Karpas-422 (cell line): Measurements from ENCODE around the gene COL15A1. TPM values are rescaled to one million over a fixed set of nuclear protein-coding genes. Genes with fewer than 3 reads are reported as not detected.

Experiments
- DNase-seq: peaks from one replicate; pipeline ENCODE4 v3.0.0-alpha.2; 2015
- H2AFZ ChIP-seq: fragments of 200-600 bp; sonication (generic); 2 replicates; pipeline ENCODE4 v1.6.1; 2014; ENCODE audit warnings: antibody characterized with exemption, low read length, mixed read lengths
- H3K27ac ChIP-seq: fragments of 200-600 bp; sonication (generic); 2 replicates; pipeline ENCODE4 v1.5.1; 2014; ENCODE audit warnings: mild to moderate bottlenecking, low read length, moderate library complexity
- H3K27me3 ChIP-seq: fragments of 200-600 bp; sonication (generic); 2 replicates; pipeline ENCODE4 v1.6.1; 2014; ENCODE audit warnings: low read length, mixed read lengths
- H3K36me3 ChIP-seq: fragments of 200-600 bp; sonication (generic); 2 replicates; pipeline ENCODE4 v1.6.1; 2014; ENCODE audit warnings: low read length, mixed read lengths; ENCODE audit not compliant: insufficient read depth
- H3K4me1 ChIP-seq: fragments of 200-600 bp; sonication (generic); 2 replicates; pipeline ENCODE4 v1.6.1; 2014; ENCODE audit warnings: mild to moderate bottlenecking, low read length, mixed read lengths
- H3K4me2 ChIP-seq: fragments of 200-600 bp; sonication (generic); 2 replicates; pipeline ENCODE4 v1.6.1; 2014; ENCODE audit warnings: low read length, low read depth, mild to moderate bottlenecking; ENCODE audit not compliant: poor library complexity, severe bottlenecking
- H3K4me3 ChIP-seq: fragments of 200-600 bp; sonication (generic); 2 replicates; pipeline ENCODE4 v1.5.1; 2014; ENCODE audit warnings: mild to moderate bottlenecking, antibody characterized with exemption, low read length, mixed read lengths
- H3K79me2 ChIP-seq: fragments of 200-600 bp; sonication (generic); 2 replicates; pipeline ENCODE4 v1.6.1; 2014; ENCODE audit warnings: mild to moderate bottlenecking, low read length, mixed read lengths
- H3K9ac ChIP-seq: fragments of 200-600 bp; sonication (generic); 2 replicates; pipeline ENCODE4 v1.6.0; 2014; ENCODE audit warnings: low read length
- H3K9me2 ChIP-seq: fragments of 200-600 bp; sonication (generic), shearing (Covaris generic); replicated peaks from 2 replicates; pipeline ENCODE4 v1.6.0; 2014; ENCODE audit warnings: mild to moderate bottlenecking, low read length, moderate library complexity; ENCODE audit not compliant: insufficient read depth
- H3K9me3 ChIP-seq: fragments of 300-700, 200-600 bp; sonication (generic); 2 replicates; pipeline ENCODE4 v1.6.1; 2014; ENCODE audit warnings: low read length, mixed read lengths
- H4K20me1 ChIP-seq: fragments of 200-600 bp; sonication (generic); 2 replicates; pipeline ENCODE4 v1.6.1; 2014; ENCODE audit warnings: mild to moderate bottlenecking, antibody characterized with exemption, low read length, low read depth; ENCODE audit not compliant: insufficient read depth
- total RNA-seq: library from RNA; depleted of rRNA; stranded (reverse); fragments of >200 nt; shearing (Covaris generic); gene quantifications from 2 replicates; pipeline ENCODE4 v1.2.3, GENCODE V29; 2014; ENCODE audit warnings: low replicate concordance

Gene COL15A1
- total RNA-seq, 1 experiment from 2014 or later = 0.93 TPM

GRCh38 chr9:98941946-98942523 lies 1.7 kb upstream of the COL15A1 start:
- Histone ChIP-seq H3K36me3 (no peaks in the 10 kb centered on the region), H3K4me3 (no peak overlapping the region), H3K9me2 (no peaks in the 10 kb centered on the region), H3K27ac (no peak overlapping the region), H3K27me3 (no peaks in the 10 kb centered on the region), H4K20me1 (no peaks in the 10 kb centered on the region), H3K4me1 (no peaks in the 10 kb centered on the region), H3K9me3 (no peaks in the 10 kb centered on the region), H3K9ac (no peak overlapping the region), H2AFZ (no peak overlapping the region), H3K79me2 (no peaks in the 10 kb centered on the region), H3K4me2 (no peak overlapping the region)
- no peak for DNase-seq

GRCh38 chr9:98942906-98943681 lies 613 bp upstream of the COL15A1 start:
- no peak overlapping the region for H3K4me2 ChIP-seq
- no peaks in the 10 kb centered on the region for H3K9me3 ChIP-seq
- DNase-seq = no peak
- H3K27ac ChIP-seq = no peak overlapping the region
- no peak overlapping the region for H3K9ac ChIP-seq
- no peaks in the 10 kb centered on the region for H3K4me1 ChIP-seq
- H3K79me2 ChIP-seq = no peaks in the 10 kb centered on the region
- no peak overlapping the region for H2AFZ ChIP-seq
- no peak overlapping the region for H3K4me3 ChIP-seq
- no peaks in the 10 kb centered on the region for H3K9me2 ChIP-seq
- no peaks in the 10 kb centered on the region for H3K36me3 ChIP-seq
- H3K27me3 ChIP-seq = no peaks in the 10 kb centered on the region
- no peaks in the 10 kb centered on the region for H4K20me1 ChIP-seq

DNA sequence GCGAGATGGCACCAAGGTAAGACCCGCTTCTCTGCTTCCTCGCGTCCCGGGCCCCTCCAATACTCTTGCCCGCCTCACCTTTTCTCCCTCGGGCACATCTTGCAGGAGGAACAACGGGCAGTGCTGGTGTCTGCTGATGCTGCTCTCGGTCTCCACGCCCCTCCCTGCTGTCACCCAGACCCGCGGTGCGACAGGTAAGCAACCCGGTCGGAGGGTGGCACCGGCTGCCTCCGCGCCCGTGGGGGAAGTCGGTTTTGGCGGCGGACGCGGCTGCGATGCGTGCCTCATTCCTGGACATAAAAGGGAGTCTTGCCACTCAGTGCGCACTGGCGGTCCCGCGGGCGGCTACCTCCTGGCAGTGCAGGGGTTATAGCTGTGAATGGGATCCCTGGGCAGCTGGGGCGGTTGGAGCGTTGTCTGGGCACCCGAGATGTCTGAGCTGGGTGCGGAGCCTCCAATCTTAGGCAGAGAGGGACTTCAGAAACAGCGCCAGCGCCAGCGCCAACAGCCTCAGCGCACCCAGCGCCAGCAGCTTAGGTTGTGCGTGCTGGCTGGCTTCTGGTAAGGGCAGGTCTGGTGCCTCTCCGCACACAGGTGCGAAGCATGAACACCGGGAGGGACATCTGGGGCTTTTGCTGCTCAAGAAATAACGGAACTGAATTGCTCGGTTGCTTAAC lies 488 bp downstream of the COL15A1 start:
- no peak overlapping the region for H2AFZ ChIP-seq
- no peaks in the 10 kb centered on the region for H4K20me1 ChIP-seq
- no peaks in the 10 kb centered on the region for H3K9me2 ChIP-seq
- H3K79me2 ChIP-seq = no peaks in the 10 kb centered on the region
- H3K4me1 ChIP-seq = no peaks in the 10 kb centered on the region
- no peak overlapping the region for H3K27ac ChIP-seq
- H3K4me3 ChIP-seq = no peak overlapping the region
- no peak overlapping the region for H3K9ac ChIP-seq
- H3K9me3 ChIP-seq = no peaks in the 10 kb centered on the region
- DNase-seq = no peak
- H3K36me3 ChIP-seq = no peaks in the 10 kb centered on the region
- no peak overlapping the region for H3K4me2 ChIP-seq
- H3K27me3 ChIP-seq = no peaks in the 10 kb centered on the region

DNA sequence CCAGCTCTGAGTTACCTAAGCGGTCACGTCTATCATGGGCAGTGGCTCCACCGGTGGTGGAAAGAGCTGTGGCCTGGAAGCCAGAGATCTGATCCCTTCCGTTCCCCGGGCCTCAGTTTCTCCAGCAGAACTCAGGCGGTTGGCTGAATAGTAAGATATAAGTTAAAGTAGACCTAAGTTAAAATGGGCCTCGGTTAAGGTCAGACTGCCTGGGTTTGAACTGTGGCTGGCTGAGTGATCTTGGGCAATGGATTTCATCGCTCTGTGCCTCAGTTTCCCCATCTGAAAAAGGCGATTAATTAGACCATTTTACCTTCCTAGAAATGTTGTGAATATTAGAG lies 997 bp downstream of the COL15A1 start:
- H3K9ac ChIP-seq = no peak overlapping the region
- H3K9me3 ChIP-seq = no peaks in the 10 kb centered on the region
- no peaks in the 10 kb centered on the region for H3K9me2 ChIP-seq
- H4K20me1 ChIP-seq = no peaks in the 10 kb centered on the region
- no peaks in the 10 kb centered on the region for H3K27me3 ChIP-seq
- no peaks in the 10 kb centered on the region for H3K79me2 ChIP-seq
- H2AFZ ChIP-seq = no peak overlapping the region
- no peak overlapping the region for H3K27ac ChIP-seq
- no peak overlapping the region for H3K4me3 ChIP-seq
- H3K4me2 ChIP-seq = no peak overlapping the region
- no peaks in the 10 kb centered on the region for H3K36me3 ChIP-seq
- H3K4me1 ChIP-seq = no peaks in the 10 kb centered on the region
- DNase-seq = no peak

DNA sequence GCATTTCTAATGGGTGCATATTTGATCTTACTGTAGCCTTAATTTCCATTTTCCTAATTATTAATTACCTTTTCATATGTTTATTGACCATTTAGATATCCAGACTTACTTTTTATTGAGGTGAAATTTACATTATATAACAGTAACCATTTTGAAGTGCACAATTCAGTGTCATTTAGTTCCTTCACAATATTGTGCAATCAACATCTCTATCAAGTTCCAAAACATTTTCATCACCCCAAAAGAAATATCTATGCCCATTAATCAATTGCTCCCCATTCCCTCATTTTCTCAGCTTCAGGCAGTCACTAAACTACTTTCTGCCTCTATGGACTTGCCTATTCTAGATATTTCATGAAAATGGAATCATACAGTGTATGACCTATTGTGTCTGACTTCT lies 5.9 kb downstream of the COL15A1 start:
- Histone ChIP-seq H3K4me3 (no peak overlapping the region), H3K9me3 (no peaks in the 10 kb centered on the region), H4K20me1 (no peaks in the 10 kb centered on the region), H3K27me3 (no peaks in the 10 kb centered on the region), H2AFZ (no peak overlapping the region), H3K4me2 (no peak overlapping the region), H3K9me2 (no peaks in the 10 kb centered on the region), H3K36me3 (no peaks in the 10 kb centered on the region), H3K9ac (no peak overlapping the region), H3K79me2 (no peaks in the 10 kb centered on the region), H3K27ac (no peak overlapping the region), H3K4me1 (no peaks in the 10 kb centered on the region)
- DNase-seq = no peak

GRCh38 chr9:98950262-98950661 lies 6.6 kb downstream of the COL15A1 start:
- no peaks in the 10 kb centered on the region for H3K27me3 ChIP-seq

GRCh38 chr9:98951967-98952366 lies 8.3 kb downstream of the COL15A1 start:
- Histone ChIP-seq H3K4me2 (no peak overlapping the region), H3K4me1 (no peaks in the 10 kb centered on the region), H4K20me1 (no peaks in the 10 kb centered on the region), H3K9ac (no peak overlapping the region), H3K4me3 (no peak overlapping the region), H3K27ac (no peak overlapping the region), H3K27me3 (no peaks in the 10 kb centered on the region; the same call in 1 of the 2 replicates), H3K9me2 (no peaks in the 10 kb centered on the region), H3K9me3 (no peaks in the 10 kb centered on the region), H3K79me2 (no peaks in the 10 kb centered on the region), H3K36me3 (no peaks in the 10 kb centered on the region), H2AFZ (no peak overlapping the region)
- DNase-seq = no peak

More at GRCh38 chr9:98950262-98950661, 6.6 kb downstream of the COL15A1 start:
- H3K4me3 ChIP-seq = no peak overlapping the region
- H2AFZ ChIP-seq = no peak overlapping the region
- no peaks in the 10 kb centered on the region for H3K9me2 ChIP-seq
- no peaks in the 10 kb centered on the region for H3K9me3 ChIP-seq
- no peaks in the 10 kb centered on the region for H3K4me1 ChIP-seq
- DNase-seq = no peak
- H3K79me2 ChIP-seq = no peaks in the 10 kb centered on the region
- no peaks in the 10 kb centered on the region for H3K36me3 ChIP-seq
- H3K27ac ChIP-seq = no peak overlapping the region
- H4K20me1 ChIP-seq = no peaks in the 10 kb centered on the region
- H3K4me2 ChIP-seq = no peak overlapping the region
- H3K9ac ChIP-seq = no peak overlapping the region

DNA sequence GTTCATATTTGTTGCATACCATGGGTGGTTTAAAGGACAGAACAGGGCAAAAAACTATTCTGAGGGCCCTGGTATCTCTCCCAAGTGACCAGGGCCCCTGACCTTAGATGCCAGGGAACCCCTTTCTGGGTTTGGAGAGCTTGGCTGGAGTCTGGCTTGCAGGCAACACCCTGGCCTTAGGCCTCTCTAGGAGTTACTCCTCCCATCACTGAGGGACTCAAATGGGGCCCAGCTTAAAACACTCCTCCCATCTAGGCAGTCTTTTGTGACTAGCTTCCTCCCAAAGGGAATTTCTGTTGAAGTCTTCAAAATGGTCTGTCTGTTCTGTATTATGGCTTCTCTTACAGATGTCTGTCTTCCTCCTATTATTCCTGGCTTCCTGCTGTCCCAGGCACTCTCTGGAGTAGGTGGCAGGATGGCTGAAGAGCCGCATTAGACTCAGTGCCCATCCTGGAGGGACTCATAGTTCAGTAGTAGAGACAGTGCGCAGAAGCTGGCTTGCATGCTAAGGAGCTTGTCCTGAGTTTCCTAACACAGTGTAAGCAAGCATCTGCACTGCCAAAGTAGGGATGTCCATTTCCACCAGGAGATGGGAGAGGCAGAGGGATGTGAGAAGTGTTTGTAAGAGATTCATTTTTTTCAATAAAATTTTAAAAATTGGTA lies 10.0 kb downstream of the COL15A1 start:
- no peaks in the 10 kb centered on the region for H3K9me3 ChIP-seq
- H3K4me2 ChIP-seq = no peak overlapping the region
- no peaks in the 10 kb centered on the region for H3K36me3 ChIP-seq
- H3K9ac ChIP-seq = no peak overlapping the region
- H4K20me1 ChIP-seq = no peaks in the 10 kb centered on the region
- no peak overlapping the region for H2AFZ ChIP-seq
- no peak overlapping the region for H3K27ac ChIP-seq
- H3K4me3 ChIP-seq = no peak overlapping the region
- no peak for DNase-seq
- no peaks in the 10 kb centered on the region for H3K4me1 ChIP-seq
- no peaks in the 10 kb centered on the region; the same call in 1 of the 2 replicates for H3K27me3 ChIP-seq
- no peaks in the 10 kb centered on the region for H3K79me2 ChIP-seq
- no peaks in the 10 kb centered on the region for H3K9me2 ChIP-seq
